Stimulated activated CD8-positive, alpha-beta memory T cell treated with anti-CD3 and anti-CD28 coated beads, Interleukin-4, amount 100 ng/mL, for 48 hours (primary cell): ENCODE results near the gene WRAP53.

ENCODE experiments used
- DNase-seq: peaks from one replicate; pipeline ENCODE4 v3.0.0-alpha.2; 2020

WRAP53 gene

GRCh38 chr17:7747635-7748071 lies 59.4 kb downstream of the WRAP53 start:
- no peak for DNase-seq

GRCh38 chr17:7748076-7748775 lies 59.9 kb downstream of the WRAP53 start:
- DNase-seq = no peak

GRCh38 chr17:7750321-7750821 lies 62.1 kb downstream of the WRAP53 start:
- DNase-seq = no peak
